HPDE6-E6E7 (cell line): ENCODE results near the gene ZFYVE27.

ENCODE experiments used
- DNase-seq: peaks from one replicate; pipeline ENCODE4 v3.0.0; 2011; ENCODE audit warnings: missing footprints; ENCODE audit errors: extremely low spot score

The ZFYVE27 gene

GRCh38 chr10:97768322-97769315 lies 31.7 kb downstream of the ZFYVE27 start:
- DNase-seq, result no peak

- DNase-seq, result no peak
Observed at GRCh38 chr10:97770255-97770654, 33.3 kb downstream of the ZFYVE27 start.

GRCh38 chr10:97771055-97771891 lies 34.3 kb downstream of the ZFYVE27 start:
- DNase-seq, result no peak

GRCh38 chr10:97771913-97772823 lies 35.2 kb downstream of the ZFYVE27 start, which contains the start of gene SFRP5:
SFRP5 (minus strand) TSS chr10:97771999; CDS start chr10:97771833, 166 bp downstream.
- no peak for DNase-seq

GRCh38 chr10:97773096-97773495 lies 36.2 kb downstream of the ZFYVE27 start:
- no peak for DNase-seq

GRCh38 chr10:97774811-97775294 lies 37.9 kb downstream of the ZFYVE27 start:
- no peak for DNase-seq

- DNase-seq, result no peak
Observed at GRCh38 chr10:97777143-97777542, 40.2 kb downstream of the ZFYVE27 start.

GRCh38 chr10:97778452-97779302 lies 41.7 kb downstream of the ZFYVE27 start:
- no peak for DNase-seq

GRCh38 chr10:97779492-97779891 lies 42.6 kb downstream of the ZFYVE27 start:
- no peak for DNase-seq

GRCh38 chr10:97779975-97780374 lies 43.0 kb downstream of the ZFYVE27 start:
- DNase-seq, result no peak

- DNase-seq, result no peak
Observed at GRCh38 chr10:97780841-97781617, 44.1 kb downstream of the ZFYVE27 start.

- no peak for DNase-seq
Observed at GRCh38 chr10:97781618-97782331, 44.8 kb downstream of the ZFYVE27 start.

- DNase-seq, result no peak
Observed at GRCh38 chr10:97782455-97783228, 45.7 kb downstream of the ZFYVE27 start.

- no peak for DNase-seq
Observed at GRCh38 chr10:97784200-97784810, 47.4 kb downstream of the ZFYVE27 start.

GRCh38 chr10:97785231-97785630 lies 48.3 kb downstream of the ZFYVE27 start:
- no peak for DNase-seq

GRCh38 chr10:97785731-97786130 lies 48.8 kb downstream of the ZFYVE27 start:
- DNase-seq, result no peak
